ENCODE measurements around the gene KISS1R.

DNA sequence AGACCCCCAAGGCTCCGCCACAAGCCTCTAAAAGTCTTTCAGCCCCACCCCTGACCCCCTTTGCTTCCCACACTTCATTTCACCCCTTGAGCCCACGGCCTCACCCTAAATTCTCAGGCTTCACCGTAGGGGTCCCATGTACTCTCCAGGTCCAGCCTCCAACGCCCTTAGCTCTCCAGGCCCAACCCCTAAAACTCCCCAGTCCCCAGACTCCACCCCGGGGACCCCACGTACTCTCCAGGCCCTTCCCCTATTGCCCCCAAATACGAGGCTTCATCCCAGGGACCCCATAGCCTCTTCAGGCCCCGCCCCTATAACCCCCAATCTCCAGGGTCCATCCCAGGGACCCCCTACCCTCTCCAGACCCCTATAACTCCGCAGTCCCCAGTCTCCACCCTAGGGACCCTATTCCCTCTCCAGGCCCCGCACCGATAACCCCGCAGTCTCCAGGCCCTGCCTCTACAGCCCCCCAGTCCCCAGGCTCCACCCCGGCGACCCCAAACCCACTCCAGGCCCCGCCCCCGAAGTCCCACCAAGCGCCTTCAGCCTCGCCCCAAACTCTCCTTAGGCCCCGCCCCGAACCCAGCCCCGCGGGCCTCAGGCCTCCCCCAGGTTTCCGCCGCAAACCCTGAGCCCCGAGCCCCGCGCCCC lies 24.8 kb upstream of the KISS1R start:
- TF ChIP-seq POLR2A (IDR thresholded peaks at IDR 0.05; ENCODE audit: low read depth, low read length) = no peak
- TF ChIP-seq TAF1 (IDR thresholded peaks at IDR 0.05; ENCODE audit: low read depth, low read length) = no peak
